Ovary (tissue), 9 donors: Measurements from ENCODE around the gene GRAP2. TPM values are rescaled to one million over a fixed set of nuclear protein-coding genes. Genes with fewer than 3 reads are reported as not detected.

ENCODE experiments used
- DNase-seq, 5 donors: peaks; one replicate each; pipeline ENCODE4 v3.0.0-alpha.2; 2019 to 2020
- H3K27ac ChIP-seq, 2 donors: fragments of 200-600 bp; one replicate each; pipeline versions ENCODE4 v1.5.1 to v1.8.0; 2019 to 2022
- H3K27me3 ChIP-seq: fragments of 200-600 bp; one replicate; pipeline ENCODE4 v1.8.0; 2022
- H3K36me3 ChIP-seq: fragments of 200-600 bp; sonication (generic); one replicate; pipeline ENCODE4 v1.5.1; 2019
- H3K4me1 ChIP-seq: one replicate; pipeline ENCODE4 v1.8.1; 2013; ENCODE audit warnings: mild to moderate bottlenecking, moderate library complexity; ENCODE audit not compliant: insufficient read depth
- H3K4me3 ChIP-seq: fragments of 200-600 bp; sonication (generic); one replicate; pipeline ENCODE4 v1.5.1; 2017
- H3K9me3 ChIP-seq, 2 donors: fragments of 200-600 bp in 1 of 2; sonication (generic) in 1 of 2; one replicate each; pipeline versions ENCODE4 v1.5.1 to v1.8.1; 2013 to 2019; ENCODE audit warnings: mild to moderate bottlenecking in 1 of 2, moderate library complexity in 1 of 2
- CTCF ChIP-seq, 3 donors: fragments of 450-650 bp in 2 of 3; fragments of 200-600 bp in 1 of 3; IDR thresholded peaks; one replicate each; pipeline versions ENCODE4 v1.5.1 to v1.8.0; 2016 to 2022; ENCODE audit warnings: antibody characterized with exemption in 3 of 3, mild to moderate bottlenecking in 1 of 3
- EP300 ChIP-seq: sonication (generic); formaldehyde crosslinking; IDR thresholded peaks from one replicate; pipeline ENCODE4 v1.6.1; 2017; ENCODE audit warnings: antibody characterized with exemption
- POLR2A ChIP-seq: fragments of 450-650 bp; IDR thresholded peaks from one replicate; pipeline ENCODE4 v1.6.1; 2017; ENCODE audit warnings: antibody characterized with exemption, mild to moderate bottlenecking, moderate library complexity
- WGBS, 3 donors: extraction: QIAGEN DNeasy Blood & Tissue Kit in 1 of 3; methylation state at CpG; one replicate each; pipeline versions ENCODE4 v1.1.5 to v1.1.7; 2013 to 2017; 5-methylcytosine and 5-hydroxymethylcytosine counted together
- intact Hi-C, 4 donors: fragments of 100-400 bp; cut with DNase I; formaldehyde crosslinking; loops; one replicate each; pipeline versions ENCODE4 v1.11.0 to v1.15.1; 2022 to 2023
- polyA plus RNA-seq, 2 donors: library from polyadenylated mRNA; stranded (reverse); fragments of 200-250 nt in 1 of 2; fragments of 350-450 nt in 1 of 2; fragmentation: Illumina TruSeq in 1 of 2; extraction: RNeasy Lipid Tissue Mini Kit (QIAGEN cat#74804) in 1 of 2; gene quantifications; one replicate each; pipeline ENCODE4 v1.2.3, GENCODE V29; 2013 to 2014
- total RNA-seq, 7 donors: library from RNA; depleted of rRNA in 2 of 7; stranded (reverse); fragments of >200 nt in 2 of 7; fragmentation: NEBNext Ultra II Directional in 3 of 7; extraction: Animal tissue kit (Norgen Biotek cat#: 25700) in 3 of 7; gene quantifications; one replicate each; pipeline versions ENCODE4 v1.1.0 to v1.2.4, GENCODE V29; 2016 to 2023
- donor health status: DM: no; HTN: no; CAD: no; lungs with moderate emphysema.
- donor health status: DM: no; HTN: no; CAD: no.
- donor health status: Bipolar disorder and iron deficiency.
- donor health status: DM: yes; HTN: yes; CAD: no.
- donor health status: DM: no; HTN: no; CAD: no.
- donor health status: DM: yes; HTN: yes; CAD: no.

Gene GRAP2
- total and polyA plus RNA-seq, 9 donors, result 0.46 to 2.0 (median 0.75) TPM; not detected in 1

GRCh38 chr22:39967103-39967829 lies 66.4 kb downstream of the GRAP2 start:
- intact Hi-C loops, result no loop called here
- H3K9me3 ChIP-seq, result no peaks in the 10 kb centered on the region
- H3K27ac ChIP-seq, result no peak overlapping the region
- 72 to 77% (median 76%) methylated on average over 9 of the region's 9 CpGs for WGBS, 3 donors
- TF ChIP-seq EP300, result no peak
- TF ChIP-seq POLR2A, result no peak
- no peak overlapping the region for H3K4me3 ChIP-seq
- H3K4me1 ChIP-seq, result peaks cover 3% of the 10 kb centered on the region
- H3K36me3 ChIP-seq, result no peaks in the 10 kb centered on the region
- no peaks in the 10 kb centered on the region for H3K27me3 ChIP-seq
- no peak for DNase-seq

- H3K4me3 ChIP-seq, result no peak overlapping the region
- intact Hi-C loops, result no loop called here
Measured at GRCh38 chr22:39967996-39968972, 67.4 kb downstream of the GRAP2 start.

GRCh38 chr22:39970742-39971141 lies 69.9 kb downstream of the GRAP2 start:
- Histone ChIP-seq H3K27ac (no peak overlapping the region), H3K9me3 (no peaks in the 10 kb centered on the region), H3K36me3 (no peaks in the 10 kb centered on the region), H3K4me1 (peaks cover 3% of the 10 kb centered on the region), H3K4me3 (no peak overlapping the region), H3K27me3 (no peaks in the 10 kb centered on the region)
- DNase-seq, result no peak
- intact Hi-C loops, result no loop called here
- 89 to 96% (median 93%) methylated on average over 10 of the region's 10 CpGs for WGBS, 3 donors
- TF ChIP-seq CTCF (IDR thresholded peaks at IDR 0.05), result no peak
- no peak for TF ChIP-seq POLR2A
- TF ChIP-seq EP300, result no peak

More at GRCh38 chr22:39967996-39968972, 67.4 kb downstream of the GRAP2 start:
- WGBS, 3 donors, result 47 to 49% (median 47%) methylated on average over 20 of the region's 20 CpGs
- H3K9me3 ChIP-seq, result no peaks in the 10 kb centered on the region
- no peaks in the 10 kb centered on the region for H3K36me3 ChIP-seq
- no peaks in the 10 kb centered on the region for H3K27me3 ChIP-seq
- TF ChIP-seq POLR2A, result no peak
- no peak for TF ChIP-seq EP300
- TF ChIP-seq CTCF (IDR thresholded peaks at IDR 0.05), result no peak
- DNase-seq, result peak in 1 of 5 donors; percentile 53
- H3K4me1 ChIP-seq, result peaks cover 3% of the 10 kb centered on the region
- no peak overlapping the region for H3K27ac ChIP-seq

- TF ChIP-seq POLR2A (no peak), CTCF (IDR thresholded peaks at IDR 0.05) (no peak), EP300 (no peak)
- H3K27ac ChIP-seq, result no peak overlapping the region
- H3K27me3 ChIP-seq, result no peaks in the 10 kb centered on the region
- H3K9me3 ChIP-seq, result no peaks in the 10 kb centered on the region
- 35 to 48% (median 37%) methylated on average over 5 of the region's 5 CpGs for WGBS, 3 donors
- H3K4me1 ChIP-seq, result peaks cover 3% of the 10 kb centered on the region
- H3K36me3 ChIP-seq, result no peaks in the 10 kb centered on the region
- intact Hi-C loops, result no loop called here
- H3K4me3 ChIP-seq, result no peak overlapping the region
- DNase-seq, result no peak
Measured at GRCh38 chr22:39972641-39973040, 71.8 kb downstream of the GRAP2 start.
